Endodermal cell (in vitro differentiated cells): ENCODE measurements around the gene S1PR2. TPM values are rescaled to one million over a fixed set of nuclear protein-coding genes. Genes with fewer than 3 reads are reported as not detected.
"Not testable (repeated sequence)": the region's sequence is repeated elsewhere in the genome, so short reads cannot be mapped to it uniquely, and the experiment has no call there.

Experiments
- DNase-seq: peaks from one replicate; pipeline ENCODE4 v3.0.0-alpha.2; 2017
- H3K27ac ChIP-seq: 2 replicates; pipeline ENCODE4 v1.5.1; 2013; ENCODE audit warnings: mild to moderate bottlenecking, low read depth, low read length, moderate library complexity
- H3K27me3 ChIP-seq: 2 replicates; pipeline ENCODE4 v1.6.1; 2013; ENCODE audit warnings: mild to moderate bottlenecking, low read length, moderate library complexity; ENCODE audit not compliant: insufficient read depth, control insufficient read depth, poor library complexity, severe bottlenecking
- H3K36me3 ChIP-seq: 2 replicates; pipeline ENCODE4 v1.7.0; 2013; ENCODE audit warnings: mild to moderate bottlenecking, low read length, moderate library complexity; ENCODE audit not compliant: control insufficient read depth, insufficient read depth
- H3K4me1 ChIP-seq: one replicate; pipeline ENCODE4 v1.7.0; 2013; ENCODE audit warnings: low read length; ENCODE audit not compliant: control insufficient read depth, insufficient read depth
- H3K4me3 ChIP-seq: 2 replicates; pipeline ENCODE4 v1.5.1; 2013; ENCODE audit warnings: mild to moderate bottlenecking, low read length, moderate library complexity
- H3K9ac ChIP-seq: 2 replicates; pipeline ENCODE4 v1.6.1; 2013; ENCODE audit warnings: mild to moderate bottlenecking, low read length, moderate library complexity; ENCODE audit not compliant: poor library complexity, severe bottlenecking; ENCODE audit errors: extremely low read depth
- H3K9me3 ChIP-seq: 2 replicates; pipeline ENCODE4 v1.6.1; 2013; ENCODE audit warnings: mild to moderate bottlenecking, low read length, moderate library complexity; ENCODE audit not compliant: control insufficient read depth
- H3K27ac Mint-ChIP-seq: 2 replicates; pipeline ENCODE4 v1.8.0; 2020; ENCODE audit warnings: mixed read lengths
- H3K27me3 Mint-ChIP-seq: 2 replicates; pipeline ENCODE4 v1.8.0; 2021; ENCODE audit warnings: mild to moderate bottlenecking, mixed read lengths; ENCODE audit not compliant: insufficient read depth
- H3K36me3 Mint-ChIP-seq: 2 replicates; pipeline ENCODE4 v1.8.0; 2020; ENCODE audit warnings: low read depth, mixed read lengths
- H3K4me1 Mint-ChIP-seq: 2 replicates; pipeline ENCODE4 v1.8.0; 2020; ENCODE audit warnings: mixed read lengths
- H3K4me3 Mint-ChIP-seq: 2 replicates; pipeline ENCODE4 v1.8.0; 2020; ENCODE audit warnings: mild to moderate bottlenecking, moderate library complexity, mixed read lengths
- H3K9me3 Mint-ChIP-seq: 2 replicates; pipeline ENCODE4 v1.8.0; 2020; ENCODE audit warnings: mild to moderate bottlenecking, mixed read lengths
- CTCF ChIP-seq: fragments of 200-600 bp; sonication (generic); conservative IDR thresholded peaks from 2 replicates; pipeline ENCODE4 v1.5.0; 2021; ENCODE audit warnings: antibody characterized with exemption, mild to moderate bottlenecking
- WGBS, 2 experiments: methylation state at CpG; one replicate each; pipeline versions ENCODE4 v1.1.5 to v1.1.7; 2013; ENCODE audit warnings: missing lambda C conversion rate in 2 of 2, mixed read lengths in 1 of 2; ENCODE audit not compliant: insufficient coverage in 1 of 2, insufficient read length in 1 of 2; 5-methylcytosine and 5-hydroxymethylcytosine counted together
- total RNA-seq, 2 donors: library from RNA; stranded (reverse); fragmentation: NEBNext Ultra II Directional in 1 of 2; extraction: Animal tissue kit (Norgen Biotek cat#: 25700) in 1 of 2; gene quantifications; 2 replicates in 1 of 2; 3 replicates in 1 of 2; pipeline ENCODE4 v1.2.1, GENCODE V29; 2021

Gene S1PR2
- total RNA-seq, 2 donors from 2014 or later, result 11.0 to 16.4 TPM

- no peak overlapping the region for H3K27ac ChIP-seq
- H3K27me3 ChIP-seq, result no peaks in the 10 kb centered on the region
- Mint-ChIP-seq H3K4me3 (no peak overlapping the region), H3K27me3 (no peaks in the 10 kb centered on the region), H3K36me3 (no peaks in the 10 kb centered on the region), H3K9me3 (no peaks in the 10 kb centered on the region), H3K27ac (no peak overlapping the region), H3K4me1 (peaks cover 5% of the 10 kb centered on the region)
- no peaks in the 10 kb centered on the region for H3K36me3 ChIP-seq
- no peak overlapping the region for H3K4me3 ChIP-seq
- no peak for DNase-seq
- WGBS, 2 experiments, result 86 to 87% methylated on average over 6 to 12 of the region's 12 CpGs
- no peaks in the 10 kb centered on the region for H3K4me1 ChIP-seq
- H3K9ac ChIP-seq, result no peak overlapping the region
- no peak for TF ChIP-seq CTCF
- H3K9me3 ChIP-seq, result no peaks in the 10 kb centered on the region
Measured at GRCh38 chr19:10238172-10238783, 7.1 kb upstream of the S1PR2 start.

- no peaks in the 10 kb centered on the region for H3K27me3 ChIP-seq
- Mint-ChIP-seq H3K9me3 (no peaks in the 10 kb centered on the region), H3K4me1 (peaks cover 2% of the 10 kb centered on the region), H3K27ac (no peak overlapping the region), H3K4me3 (no peak overlapping the region), H3K27me3 (no peaks in the 10 kb centered on the region), H3K36me3 (no peaks in the 10 kb centered on the region)
- no peak overlapping the region for H3K9ac ChIP-seq
- WGBS, 2 experiments, result 90% methylated on average over 6 of the region's 6 CpGs; no CpG with 5 or more reads in 1 of the 2 experiments
- no peaks in the 10 kb centered on the region for H3K36me3 ChIP-seq
- H3K27ac ChIP-seq, result no peak overlapping the region
- H3K9me3 ChIP-seq, result no peaks in the 10 kb centered on the region
- no peak overlapping the region for H3K4me3 ChIP-seq
- H3K4me1 ChIP-seq, result no peaks in the 10 kb centered on the region
- no peak for TF ChIP-seq CTCF
- no peak for DNase-seq
Measured at GRCh38 chr19:10237702-10238101, 6.6 kb upstream of the S1PR2 start.

- not testable (repeated sequence) for H3K9me3 Mint-ChIP-seq, H3K27me3 ChIP-seq, H3K9me3 ChIP-seq, DNase-seq, H3K9ac ChIP-seq, H3K27ac ChIP-seq, H3K27me3 Mint-ChIP-seq, H3K4me3 Mint-ChIP-seq, H3K27ac Mint-ChIP-seq, H3K36me3 ChIP-seq, H3K4me1 Mint-ChIP-seq, H3K4me1 ChIP-seq, H3K4me3 ChIP-seq, H3K36me3 Mint-ChIP-seq
- 95% methylated on average over 4 to 5 of the region's 7 CpGs for WGBS, 2 experiments
Measured at GRCh38 chr19:10235409-10235808, 4.3 kb upstream of the S1PR2 start.

- Mint-ChIP-seq H3K4me1 (peaks cover 2% of the 10 kb centered on the region), H3K9me3 (no peaks in the 10 kb centered on the region), H3K27me3 (no peaks in the 10 kb centered on the region), H3K4me3 (no peak overlapping the region), H3K36me3 (no peaks in the 10 kb centered on the region), H3K27ac (no peak overlapping the region)
- no peak overlapping the region for H3K27ac ChIP-seq
- H3K9me3 ChIP-seq, result no peaks in the 10 kb centered on the region
- H3K4me3 ChIP-seq, result no peak overlapping the region
- no peak overlapping the region for H3K9ac ChIP-seq
- no peak for TF ChIP-seq CTCF
- no peaks in the 10 kb centered on the region for H3K27me3 ChIP-seq
- no peaks in the 10 kb centered on the region for H3K36me3 ChIP-seq
- H3K4me1 ChIP-seq, result no peaks in the 10 kb centered on the region
- WGBS, 2 experiments, result 70 to 73% methylated on average over 3 of the region's 4 CpGs
- no peak for DNase-seq
Measured at GRCh38 chr19:10235003-10235402, 3.9 kb upstream of the S1PR2 start.
